ENCODE results near the gene TSHZ2.

The TSHZ2 gene

GRCh38 chr20:52978851-52979250 lies 6.7 kb downstream of the TSHZ2 start:
- Histone ChIP-seq H3K27ac (ENCODE audit: low read length) (no peak overlapping the region), H3K27me3 (ENCODE audit: control insufficient read depth in 1 of 2, insufficient read depth in 2 of 2, low read length in 2 of 2) (no peaks in the 10 kb centered on the region), H3K9me3 (ENCODE audit: control insufficient read depth in 2 of 2, low read length in 2 of 2) (no peaks in the 10 kb centered on the region), H3K36me3 (ENCODE audit: control insufficient read depth in 2 of 2, insufficient read depth in 2 of 2, low read length in 2 of 2) (no peaks in the 10 kb centered on the region), H3K4me1 (ENCODE audit: control insufficient read depth, insufficient read depth, low read length) (no peaks in the 10 kb centered on the region), H3K4me3 (ENCODE audit: low read length in 2 of 2) (no peak overlapping the region), H3K9ac (ENCODE audit: low read length in 2 of 2) (no peak overlapping the region)

GRCh38 chr20:52981051-52981450 lies 8.9 kb downstream of the TSHZ2 start:
- H3K4me1 ChIP-seq (ENCODE audit: control insufficient read depth, insufficient read depth, low read length): no peaks in the 10 kb centered on the region
- H3K27ac ChIP-seq (ENCODE audit: low read length): no peak overlapping the region
- no peaks in the 10 kb centered on the region for H3K27me3 ChIP-seq (ENCODE audit: control insufficient read depth in 1 of 2, insufficient read depth in 2 of 2, low read length in 2 of 2)
- no peak overlapping the region for H3K4me3 ChIP-seq (ENCODE audit: low read length in 2 of 2)
- H3K36me3 ChIP-seq (ENCODE audit: control insufficient read depth in 2 of 2, insufficient read depth in 2 of 2, low read length in 2 of 2): no peaks in the 10 kb centered on the region
- H3K9me3 ChIP-seq (ENCODE audit: control insufficient read depth in 2 of 2, low read length in 2 of 2): no peaks in the 10 kb centered on the region
- no peak overlapping the region for H3K9ac ChIP-seq (ENCODE audit: low read length in 2 of 2)

GRCh38 chr20:52983726-52984450 lies 11.7 kb downstream of the TSHZ2 start:
- H3K27ac ChIP-seq (ENCODE audit: low read length): no peak overlapping the region
- H3K9ac ChIP-seq (ENCODE audit: low read length in 2 of 2): no peak overlapping the region
- H3K9me3 ChIP-seq (ENCODE audit: control insufficient read depth in 2 of 2, low read length in 2 of 2): no peaks in the 10 kb centered on the region
- no peaks in the 10 kb centered on the region for H3K27me3 ChIP-seq (ENCODE audit: control insufficient read depth in 1 of 2, insufficient read depth in 2 of 2, low read length in 2 of 2)
- no peaks in the 10 kb centered on the region for H3K36me3 ChIP-seq (ENCODE audit: control insufficient read depth in 2 of 2, insufficient read depth in 2 of 2, low read length in 2 of 2)
- no peaks in the 10 kb centered on the region for H3K4me1 ChIP-seq (ENCODE audit: control insufficient read depth, insufficient read depth, low read length)
- H3K4me3 ChIP-seq (ENCODE audit: low read length in 2 of 2): no peak overlapping the region

- no peaks in the 10 kb centered on the region for H3K4me1 ChIP-seq (ENCODE audit: control insufficient read depth, insufficient read depth, low read length)
- no peak overlapping the region for H3K27ac ChIP-seq (ENCODE audit: low read length)
- no peak overlapping the region for H3K4me3 ChIP-seq (ENCODE audit: low read length in 2 of 2)
- H3K27me3 ChIP-seq (ENCODE audit: control insufficient read depth in 1 of 2, insufficient read depth in 2 of 2, low read length in 2 of 2): no peaks in the 10 kb centered on the region
- no peaks in the 10 kb centered on the region for H3K36me3 ChIP-seq (ENCODE audit: control insufficient read depth in 2 of 2, insufficient read depth in 2 of 2, low read length in 2 of 2)
- H3K9ac ChIP-seq (ENCODE audit: low read length in 2 of 2): no peak overlapping the region
- H3K9me3 ChIP-seq (ENCODE audit: control insufficient read depth in 2 of 2, low read length in 2 of 2): no peaks in the 10 kb centered on the region
Observed at GRCh38 chr20:52984451-52984810, 12.3 kb downstream of the TSHZ2 start.

GRCh38 chr20:52985687-52986086 lies 13.5 kb downstream of the TSHZ2 start:
- Histone ChIP-seq H3K4me3 (ENCODE audit: low read length in 2 of 2) (no peak overlapping the region), H3K27ac (ENCODE audit: low read length) (no peak overlapping the region), H3K9ac (ENCODE audit: low read length in 2 of 2) (no peak overlapping the region), H3K36me3 (ENCODE audit: control insufficient read depth in 2 of 2, insufficient read depth in 2 of 2, low read length in 2 of 2) (no peaks in the 10 kb centered on the region), H3K9me3 (ENCODE audit: control insufficient read depth in 2 of 2, low read length in 2 of 2) (no peaks in the 10 kb centered on the region), H3K4me1 (ENCODE audit: control insufficient read depth, insufficient read depth, low read length) (no peaks in the 10 kb centered on the region), H3K27me3 (ENCODE audit: control insufficient read depth in 1 of 2, insufficient read depth in 2 of 2, low read length in 2 of 2) (no peaks in the 10 kb centered on the region)

- Histone ChIP-seq H3K4me3 (ENCODE audit: low read length in 2 of 2) (no peak overlapping the region), H3K4me1 (ENCODE audit: control insufficient read depth, insufficient read depth, low read length) (no peaks in the 10 kb centered on the region), H3K36me3 (ENCODE audit: control insufficient read depth in 2 of 2, insufficient read depth in 2 of 2, low read length in 2 of 2) (no peaks in the 10 kb centered on the region), H3K9ac (ENCODE audit: low read length in 2 of 2) (no peak overlapping the region), H3K9me3 (ENCODE audit: control insufficient read depth in 2 of 2, low read length in 2 of 2) (no peaks in the 10 kb centered on the region), H3K27ac (ENCODE audit: low read length) (no peak overlapping the region), H3K27me3 (ENCODE audit: control insufficient read depth in 1 of 2, insufficient read depth in 2 of 2, low read length in 2 of 2) (no peaks in the 10 kb centered on the region)
Observed at GRCh38 chr20:52987295-52987694, 15.1 kb downstream of the TSHZ2 start.

- Histone ChIP-seq H3K27me3 (ENCODE audit: control insufficient read depth in 1 of 2, insufficient read depth in 2 of 2, low read length in 2 of 2) (no peaks in the 10 kb centered on the region), H3K9ac (ENCODE audit: low read length in 2 of 2) (no peak overlapping the region), H3K4me3 (ENCODE audit: low read length in 2 of 2) (no peak overlapping the region), H3K9me3 (ENCODE audit: control insufficient read depth in 2 of 2, low read length in 2 of 2) (no peaks in the 10 kb centered on the region), H3K36me3 (ENCODE audit: control insufficient read depth in 2 of 2, insufficient read depth in 2 of 2, low read length in 2 of 2) (no peaks in the 10 kb centered on the region), H3K27ac (ENCODE audit: low read length) (no peak overlapping the region), H3K4me1 (ENCODE audit: control insufficient read depth, insufficient read depth, low read length) (no peaks in the 10 kb centered on the region)
Observed at GRCh38 chr20:52991830-52992229, 19.7 kb downstream of the TSHZ2 start.

- H3K9ac ChIP-seq (ENCODE audit: low read length in 2 of 2): no peak overlapping the region
- H3K36me3 ChIP-seq (ENCODE audit: control insufficient read depth in 2 of 2, insufficient read depth in 2 of 2, low read length in 2 of 2): no peaks in the 10 kb centered on the region
- no peak overlapping the region for H3K4me3 ChIP-seq (ENCODE audit: low read length in 2 of 2)
- no peaks in the 10 kb centered on the region for H3K27me3 ChIP-seq (ENCODE audit: control insufficient read depth in 1 of 2, insufficient read depth in 2 of 2, low read length in 2 of 2)
- no peaks in the 10 kb centered on the region for H3K4me1 ChIP-seq (ENCODE audit: control insufficient read depth, insufficient read depth, low read length)
- no peaks in the 10 kb centered on the region for H3K9me3 ChIP-seq (ENCODE audit: control insufficient read depth in 2 of 2, low read length in 2 of 2)
- H3K27ac ChIP-seq (ENCODE audit: low read length): no peak overlapping the region
Observed at GRCh38 chr20:52992632-52993031, 20.5 kb downstream of the TSHZ2 start.

GRCh38 chr20:52993076-52993475 lies 20.9 kb downstream of the TSHZ2 start:
- Histone ChIP-seq H3K4me1 (ENCODE audit: control insufficient read depth, insufficient read depth, low read length) (no peaks in the 10 kb centered on the region), H3K27ac (ENCODE audit: low read length) (no peak overlapping the region), H3K4me3 (ENCODE audit: low read length in 2 of 2) (no peak overlapping the region), H3K27me3 (ENCODE audit: control insufficient read depth in 1 of 2, insufficient read depth in 2 of 2, low read length in 2 of 2) (no peaks in the 10 kb centered on the region), H3K9ac (ENCODE audit: low read length in 2 of 2) (no peak overlapping the region), H3K9me3 (ENCODE audit: control insufficient read depth in 2 of 2, low read length in 2 of 2) (no peaks in the 10 kb centered on the region), H3K36me3 (ENCODE audit: control insufficient read depth in 2 of 2, insufficient read depth in 2 of 2, low read length in 2 of 2) (no peaks in the 10 kb centered on the region)

GRCh38 chr20:52994184-52994970 lies 22.2 kb downstream of the TSHZ2 start:
- H3K27ac ChIP-seq (ENCODE audit: low read length): no peak overlapping the region
- H3K36me3 ChIP-seq (ENCODE audit: control insufficient read depth in 2 of 2, insufficient read depth in 2 of 2, low read length in 2 of 2): no peaks in the 10 kb centered on the region
- no peak overlapping the region for H3K4me3 ChIP-seq (ENCODE audit: low read length in 2 of 2)

GRCh38 chr20:52996130-52996529 lies 24.0 kb downstream of the TSHZ2 start:
- no peaks in the 10 kb centered on the region for H3K9me3 ChIP-seq (ENCODE audit: control insufficient read depth in 2 of 2, low read length in 2 of 2)

More at GRCh38 chr20:52994184-52994970, 22.2 kb downstream of the TSHZ2 start:
- H3K9ac ChIP-seq (ENCODE audit: low read length in 2 of 2): no peak overlapping the region
- H3K9me3 ChIP-seq (ENCODE audit: control insufficient read depth in 2 of 2, low read length in 2 of 2): no peaks in the 10 kb centered on the region
- no peaks in the 10 kb centered on the region for H3K27me3 ChIP-seq (ENCODE audit: control insufficient read depth in 1 of 2, insufficient read depth in 2 of 2, low read length in 2 of 2)
- no peaks in the 10 kb centered on the region for H3K4me1 ChIP-seq (ENCODE audit: control insufficient read depth, insufficient read depth, low read length)

More at GRCh38 chr20:52996130-52996529, 24.0 kb downstream of the TSHZ2 start:
- Histone ChIP-seq H3K4me1 (ENCODE audit: control insufficient read depth, insufficient read depth, low read length) (no peaks in the 10 kb centered on the region), H3K27me3 (ENCODE audit: control insufficient read depth in 1 of 2, insufficient read depth in 2 of 2, low read length in 2 of 2) (no peaks in the 10 kb centered on the region), H3K36me3 (ENCODE audit: control insufficient read depth in 2 of 2, insufficient read depth in 2 of 2, low read length in 2 of 2) (no peaks in the 10 kb centered on the region), H3K9ac (ENCODE audit: low read length in 2 of 2) (no peak overlapping the region), H3K4me3 (ENCODE audit: low read length in 2 of 2) (no peak overlapping the region), H3K27ac (ENCODE audit: low read length) (no peak overlapping the region)
